SK-N-SH treated with all-trans-retinoic acid at 6 μM for 48 hours (cell line): Measurements from ENCODE around the gene SDC3.
"Not testable (repeated sequence)": the region's sequence is repeated elsewhere in the genome, so short reads cannot be mapped to it uniquely, and the experiment has no call there.

Source experiments
- ARNTL ChIP-seq: fragments of 450-650 bp; formaldehyde crosslinking; IDR thresholded peaks from 2 replicates; pipeline ENCODE4 v1.5.0; 2020; ENCODE audit warnings: low read depth, mild to moderate bottlenecking, moderate library complexity, borderline replicate concordance
- CREB5 ChIP-seq: fragments of 250-450 bp; sonication (Bioruptor Pico); IDR thresholded peaks from 2 replicates; pipeline ENCODE4 v1.5.1; 2020; ENCODE audit warnings: low read depth, mild to moderate bottlenecking, moderate library complexity
- ISL1 ChIP-seq: fragments of 250-450 bp; sonication (Bioruptor Pico); IDR thresholded peaks from 2 replicates; pipeline ENCODE4 v2.1.2; 2022; ENCODE audit warnings: mild to moderate bottlenecking, moderate library complexity
- PATZ1 ChIP-seq: fragments of 250-450 bp; sonication (Bioruptor Pico); IDR thresholded peaks from 2 replicates; pipeline ENCODE4 v1.8.0; 2020; ENCODE audit warnings: mild to moderate bottlenecking, moderate library complexity, borderline replicate concordance
- TSHZ2 ChIP-seq: fragments of 250-450 bp; sonication (Bioruptor Pico); IDR thresholded peaks from 2 replicates; pipeline ENCODE4 v1.5.0; 2020; ENCODE audit warnings: mild to moderate bottlenecking, moderate library complexity
- ZNF565 ChIP-seq: fragments of 450-650 bp; formaldehyde crosslinking; conservative IDR thresholded peaks from 2 replicates; pipeline ENCODE4 v1.5.0; 2020; ENCODE audit warnings: low read depth, mild to moderate bottlenecking, moderate library complexity

GRCh38 chr1:30949487-30949838 lies 40.9 kb upstream of the SDC3 start:
- TF ChIP-seq ARNTL (CRISPR knock-in tag); ZNF565; PATZ1 (CRISPR knock-in tag); CREB5 (CRISPR knock-in tag); ISL1 (CRISPR knock-in tag); TSHZ2 (CRISPR knock-in tag): not testable (repeated sequence)
